Measurements from ENCODE around the gene DGKD.
A peak's percentile ranks its signal among the peaks of the same experiment; 100 is the strongest.

DGKD gene

DNA sequence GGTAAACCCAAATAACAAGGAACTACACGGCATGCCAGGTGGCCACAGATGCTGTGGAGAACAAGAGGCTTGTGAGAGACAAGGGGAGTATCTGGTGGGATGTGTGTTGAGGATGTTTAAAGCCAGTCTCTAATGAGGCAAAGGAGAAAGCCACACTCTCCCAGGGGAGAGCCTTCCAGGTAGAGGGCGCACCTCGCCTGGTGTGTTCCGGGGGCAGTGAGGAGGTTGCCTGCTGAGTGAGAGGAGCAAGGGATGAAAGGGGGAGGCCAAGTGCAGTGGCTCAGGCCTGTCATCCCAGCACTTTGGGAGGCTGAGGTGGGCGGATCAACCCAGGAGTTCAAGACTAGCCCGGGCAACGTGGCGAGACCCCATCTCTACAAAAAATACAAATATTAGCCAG lies 30.4 kb upstream of the DGKD start:
- TF ChIP-seq REST (IDR thresholded peaks at IDR 0.05; ENCODE audit: insufficient replicate concordance, low read depth) (no peak), POLR2AphosphoS5 (IDR thresholded peaks at IDR 0.05; ENCODE audit: low read depth) (no peak), SPI1 (IDR thresholded peaks at IDR 0.05; ENCODE audit: borderline replicate concordance, low read depth) (no peak), GABPA (IDR thresholded peaks at IDR 0.05; ENCODE audit: low read depth) (no peak)
- TF ChIP-seq, protein P1, sequence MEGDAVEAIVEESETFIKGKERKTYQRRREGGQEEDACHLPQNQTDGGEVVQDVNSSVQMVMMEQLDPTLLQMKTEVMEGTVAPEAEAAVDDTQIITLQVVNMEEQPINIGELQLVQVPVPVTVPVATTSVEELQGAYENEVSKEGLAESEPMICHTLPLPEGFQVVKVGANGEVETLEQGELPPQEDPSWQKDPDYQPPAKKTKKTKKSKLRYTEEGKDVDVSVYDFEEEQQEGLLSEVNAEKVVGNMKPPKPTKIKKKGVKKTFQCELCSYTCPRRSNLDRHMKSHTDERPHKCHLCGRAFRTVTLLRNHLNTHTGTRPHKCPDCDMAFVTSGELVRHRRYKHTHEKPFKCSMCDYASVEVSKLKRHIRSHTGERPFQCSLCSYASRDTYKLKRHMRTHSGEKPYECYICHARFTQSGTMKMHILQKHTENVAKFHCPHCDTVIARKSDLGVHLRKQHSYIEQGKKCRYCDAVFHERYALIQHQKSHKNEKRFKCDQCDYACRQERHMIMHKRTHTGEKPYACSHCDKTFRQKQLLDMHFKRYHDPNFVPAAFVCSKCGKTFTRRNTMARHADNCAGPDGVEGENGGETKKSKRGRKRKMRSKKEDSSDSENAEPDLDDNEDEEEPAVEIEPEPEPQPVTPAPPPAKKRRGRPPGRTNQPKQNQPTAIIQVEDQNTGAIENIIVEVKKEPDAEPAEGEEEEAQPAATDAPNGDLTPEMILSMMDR (IDR thresholded peaks at IDR 0.05; ENCODE audit: insufficient read depth, low read length) = no peak
- Histone ChIP-seq H3K27ac (replicated peaks) (no peak overlapping the region), H3K27me3 (ENCODE audit: insufficient read depth, poor library complexity, severe bottlenecking) (no peaks in the 10 kb centered on the region), H3K4me3 (replicated peaks; ENCODE audit: insufficient read depth, low read length) (no peak overlapping the region)
- no peak for DNase-seq (ENCODE audit: low read depth in 1 of 2, low spot score in 1 of 2)

DNA sequence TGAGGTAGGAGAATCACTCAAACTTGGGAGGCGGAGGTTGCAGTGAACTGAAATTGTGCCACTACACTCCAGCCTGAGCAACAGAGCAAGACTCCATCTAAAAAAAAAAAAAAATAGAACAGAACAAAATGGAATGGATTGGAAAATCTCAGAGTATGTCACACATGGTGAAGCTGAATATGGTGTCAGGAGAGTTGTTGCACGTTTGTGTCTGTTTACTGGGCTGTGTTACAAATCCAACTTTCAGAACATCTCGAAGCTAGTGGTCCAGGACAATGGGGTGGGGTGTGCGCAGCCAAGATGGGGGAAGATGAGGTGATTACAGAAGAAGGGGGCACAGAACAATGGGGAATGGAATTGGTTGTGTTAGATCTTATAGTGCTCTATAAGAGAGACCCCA lies 29.0 kb upstream of the DGKD start:
- Histone ChIP-seq H3K27me3 (ENCODE audit: insufficient read depth, poor library complexity, severe bottlenecking) (no peaks in the 10 kb centered on the region), H3K27ac (replicated peaks) (no peak overlapping the region), H3K4me3 (replicated peaks; ENCODE audit: insufficient read depth, low read length) (no peak overlapping the region)
- TF ChIP-seq REST (IDR thresholded peaks at IDR 0.05; ENCODE audit: insufficient replicate concordance, low read depth) (no peak), SPI1 (IDR thresholded peaks at IDR 0.05; ENCODE audit: borderline replicate concordance, low read depth) (no peak), POLR2AphosphoS5 (IDR thresholded peaks at IDR 0.05; ENCODE audit: low read depth) (no peak), GABPA (IDR thresholded peaks at IDR 0.05; ENCODE audit: low read depth) (no peak)
- TF ChIP-seq, protein P1 (IDR thresholded peaks at IDR 0.05; ENCODE audit: insufficient read depth, low read length) = no peak
- no peak for DNase-seq (ENCODE audit: low read depth in 1 of 2, low spot score in 1 of 2)

DNA sequence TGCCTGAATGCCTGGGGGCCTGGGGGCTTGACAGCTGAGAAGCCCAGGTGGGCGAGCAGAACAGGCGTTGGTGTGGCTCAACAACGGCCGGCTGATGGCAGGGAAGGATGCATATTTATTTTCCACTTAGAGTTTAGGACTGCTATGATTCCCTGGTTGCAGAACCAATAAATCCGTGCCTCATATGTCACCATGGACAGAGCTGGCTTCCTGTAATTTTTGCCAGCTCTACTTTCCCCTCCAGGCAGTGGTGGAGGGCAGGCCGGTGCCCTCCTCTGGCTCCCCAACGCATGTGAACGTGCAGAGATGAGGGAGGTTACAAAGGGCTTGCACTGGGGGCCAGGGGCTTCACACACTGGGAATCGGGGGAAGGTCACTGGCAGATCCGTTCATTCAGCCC lies 28.5 kb upstream of the DGKD start:
- Histone ChIP-seq H3K27me3 (ENCODE audit: insufficient read depth, poor library complexity, severe bottlenecking) (no peaks in the 10 kb centered on the region), H3K27ac (replicated peaks) (no peak overlapping the region), H3K4me3 (replicated peaks; ENCODE audit: insufficient read depth, low read length) (no peak overlapping the region)
- peak; percentile 53 for TF ChIP-seq REST (IDR thresholded peaks at IDR 0.05; ENCODE audit: insufficient replicate concordance, low read depth)
- TF ChIP-seq, protein P1 (IDR thresholded peaks at IDR 0.05; ENCODE audit: insufficient read depth, low read length) = no peak
- no peak for DNase-seq (ENCODE audit: low read depth in 1 of 2, low spot score in 1 of 2)
